Ishikawa (cell line): ENCODE results near the gene COPE.
A peak's percentile ranks its signal among the peaks of the same experiment; 100 is the strongest.

ENCODE experiments used
- CEBPB ChIP-seq: IDR thresholded peaks from 2 replicates; pipeline ENCODE4 v1.6.1; 2012
- CREB1 ChIP-seq: IDR thresholded peaks from 2 replicates; pipeline ENCODE4 v1.6.1; 2012; ENCODE audit warnings: low read depth
- EGR1 ChIP-seq: IDR thresholded peaks from 2 replicates; pipeline ENCODE4 v1.6.1; 2012
- EP300 ChIP-seq: IDR thresholded peaks from 2 replicates; pipeline ENCODE4 v1.6.1; 2012; ENCODE audit warnings: borderline replicate concordance
- FOXM1 ChIP-seq: IDR thresholded peaks from 2 replicates; pipeline ENCODE4 v1.6.1; 2012; ENCODE audit warnings: low read depth, borderline replicate concordance
- NFIC ChIP-seq: IDR thresholded peaks from 2 replicates; pipeline ENCODE4 v1.6.1; 2012
- RAD21 ChIP-seq: IDR thresholded peaks from 2 replicates; pipeline ENCODE4 v1.6.1; 2012; ENCODE audit warnings: low read depth
- TAF1 ChIP-seq: IDR thresholded peaks from 2 replicates; pipeline ENCODE4 v1.6.1; 2012; ENCODE audit warnings: low read depth, mild to moderate bottlenecking
- TCF12 ChIP-seq: IDR thresholded peaks from 2 replicates; pipeline ENCODE4 v1.6.1; 2012; ENCODE audit warnings: low read depth
- TEAD4 ChIP-seq: IDR thresholded peaks from 2 replicates; pipeline ENCODE4 v1.6.1; 2012
- YY1 ChIP-seq: IDR thresholded peaks from 2 replicates; pipeline ENCODE4 v1.6.1; 2012; ENCODE audit warnings: low read depth
- ZBTB7A ChIP-seq: IDR thresholded peaks from 2 replicates; pipeline ENCODE4 v1.6.1; 2012; ENCODE audit warnings: low read depth
- TF ChIP-seq, protein P1 (sequence below): IDR thresholded peaks from 2 replicates; pipeline ENCODE4 v1.6.1; 2012
- TF ChIP-seq, protein P2 (sequence below): IDR thresholded peaks from 2 replicates; pipeline ENCODE4 v1.6.1; 2012; ENCODE audit warnings: low read depth, mild to moderate bottlenecking
- TF ChIP-seq, protein P3 (sequence below): IDR thresholded peaks from 2 replicates; pipeline ENCODE4 v1.6.1; 2012

Gene COPE

DNA sequence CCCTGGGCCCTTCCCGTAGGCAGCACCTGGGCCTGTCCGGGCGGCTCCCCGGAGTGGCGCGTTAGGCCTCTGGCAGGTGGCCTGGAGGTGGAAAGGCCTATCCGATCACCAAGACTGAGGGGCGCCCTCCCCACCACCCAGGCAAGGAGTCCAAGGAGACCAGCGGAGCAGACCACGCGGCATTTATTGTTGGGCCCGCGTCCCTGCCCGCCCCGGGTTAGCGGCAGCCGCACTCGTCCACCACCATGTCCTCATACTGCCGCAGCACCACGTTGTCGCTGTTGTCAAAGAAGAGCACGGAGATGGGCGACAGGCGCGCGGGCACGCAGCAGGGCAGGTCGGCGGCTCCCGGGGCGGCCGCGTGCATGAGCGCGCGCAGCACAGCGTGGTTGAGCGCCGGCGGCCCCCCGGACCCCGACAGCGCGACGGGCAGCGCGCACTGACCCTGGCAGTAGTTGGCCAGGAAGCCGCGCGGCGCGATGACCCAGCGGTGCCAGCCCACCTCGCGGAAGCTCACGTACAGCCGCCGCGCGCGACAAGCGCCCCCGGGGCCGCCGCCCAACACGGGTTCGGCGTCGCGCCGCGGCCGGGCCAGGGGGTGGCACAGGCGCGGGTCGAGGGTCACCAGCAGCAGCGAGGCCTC is 50.7 kb downstream of the COPE start:
- TF ChIP-seq, protein P1, sequence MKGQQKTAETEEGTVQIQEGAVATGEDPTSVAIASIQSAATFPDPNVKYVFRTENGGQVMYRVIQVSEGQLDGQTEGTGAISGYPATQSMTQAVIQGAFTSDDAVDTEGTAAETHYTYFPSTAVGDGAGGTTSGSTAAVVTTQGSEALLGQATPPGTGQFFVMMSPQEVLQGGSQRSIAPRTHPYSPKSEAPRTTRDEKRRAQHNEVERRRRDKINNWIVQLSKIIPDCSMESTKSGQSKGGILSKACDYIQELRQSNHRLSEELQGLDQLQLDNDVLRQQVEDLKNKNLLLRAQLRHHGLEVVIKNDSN: no peak
- TF ChIP-seq FOXM1 (no peak), CREB1 (no peak), ZBTB7A (no peak), NFIC (no peak), EGR1 (no peak), TCF12 (no peak), RAD21 (no peak), TEAD4 (no peak), CEBPB (no peak), EP300 (no peak), YY1 (no peak)
- TF ChIP-seq, protein P2, sequence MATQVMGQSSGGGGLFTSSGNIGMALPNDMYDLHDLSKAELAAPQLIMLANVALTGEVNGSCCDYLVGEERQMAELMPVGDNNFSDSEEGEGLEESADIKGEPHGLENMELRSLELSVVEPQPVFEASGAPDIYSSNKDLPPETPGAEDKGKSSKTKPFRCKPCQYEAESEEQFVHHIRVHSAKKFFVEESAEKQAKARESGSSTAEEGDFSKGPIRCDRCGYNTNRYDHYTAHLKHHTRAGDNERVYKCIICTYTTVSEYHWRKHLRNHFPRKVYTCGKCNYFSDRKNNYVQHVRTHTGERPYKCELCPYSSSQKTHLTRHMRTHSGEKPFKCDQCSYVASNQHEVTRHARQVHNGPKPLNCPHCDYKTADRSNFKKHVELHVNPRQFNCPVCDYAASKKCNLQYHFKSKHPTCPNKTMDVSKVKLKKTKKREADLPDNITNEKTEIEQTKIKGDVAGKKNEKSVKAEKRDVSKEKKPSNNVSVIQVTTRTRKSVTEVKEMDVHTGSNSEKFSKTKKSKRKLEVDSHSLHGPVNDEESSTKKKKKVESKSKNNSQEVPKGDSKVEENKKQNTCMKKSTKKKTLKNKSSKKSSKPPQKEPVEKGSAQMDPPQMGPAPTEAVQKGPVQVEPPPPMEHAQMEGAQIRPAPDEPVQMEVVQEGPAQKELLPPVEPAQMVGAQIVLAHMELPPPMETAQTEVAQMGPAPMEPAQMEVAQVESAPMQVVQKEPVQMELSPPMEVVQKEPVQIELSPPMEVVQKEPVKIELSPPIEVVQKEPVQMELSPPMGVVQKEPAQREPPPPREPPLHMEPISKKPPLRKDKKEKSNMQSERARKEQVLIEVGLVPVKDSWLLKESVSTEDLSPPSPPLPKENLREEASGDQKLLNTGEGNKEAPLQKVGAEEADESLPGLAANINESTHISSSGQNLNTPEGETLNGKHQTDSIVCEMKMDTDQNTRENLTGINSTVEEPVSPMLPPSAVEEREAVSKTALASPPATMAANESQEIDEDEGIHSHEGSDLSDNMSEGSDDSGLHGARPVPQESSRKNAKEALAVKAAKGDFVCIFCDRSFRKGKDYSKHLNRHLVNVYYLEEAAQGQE: no peak
- TF ChIP-seq, protein P3, sequence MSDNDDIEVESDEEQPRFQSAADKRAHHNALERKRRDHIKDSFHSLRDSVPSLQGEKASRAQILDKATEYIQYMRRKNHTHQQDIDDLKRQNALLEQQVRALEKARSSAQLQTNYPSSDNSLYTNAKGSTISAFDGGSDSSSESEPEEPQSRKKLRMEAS: no peak

DNA sequence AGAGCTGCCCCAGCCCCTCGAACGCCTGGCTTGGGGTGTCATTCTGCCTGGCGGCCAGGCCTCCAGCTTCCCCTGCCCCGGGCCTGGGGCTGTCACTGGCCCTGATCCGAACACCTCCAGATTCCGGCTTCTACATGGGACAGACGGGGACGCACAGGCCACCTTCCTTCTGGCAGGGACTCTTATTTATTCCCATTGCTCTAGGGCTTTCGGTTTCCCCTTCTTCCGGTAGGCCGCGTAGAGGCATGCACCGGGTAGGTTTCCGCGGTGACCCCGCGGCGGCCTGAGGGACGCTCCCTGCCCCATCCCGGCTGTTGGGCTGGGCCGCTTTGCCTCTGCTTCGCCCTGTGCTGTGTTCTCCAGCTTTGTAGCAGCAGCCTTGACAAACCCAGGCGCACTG is 51.4 kb downstream of the COPE start:
- no peak for TF ChIP-seq TEAD4
- no peak for TF ChIP-seq ZBTB7A
- TF ChIP-seq, protein P2: no peak
- TF ChIP-seq TAF1: no peak
- no peak for TF ChIP-seq EGR1
- no peak for TF ChIP-seq CEBPB
- no peak for TF ChIP-seq RAD21
- TF ChIP-seq YY1: no peak
- TF ChIP-seq EP300: no peak
- TF ChIP-seq, protein P3: no peak
- TF ChIP-seq TCF12: no peak
- TF ChIP-seq CREB1: no peak
- TF ChIP-seq FOXM1: no peak
- no peak for TF ChIP-seq NFIC

DNA sequence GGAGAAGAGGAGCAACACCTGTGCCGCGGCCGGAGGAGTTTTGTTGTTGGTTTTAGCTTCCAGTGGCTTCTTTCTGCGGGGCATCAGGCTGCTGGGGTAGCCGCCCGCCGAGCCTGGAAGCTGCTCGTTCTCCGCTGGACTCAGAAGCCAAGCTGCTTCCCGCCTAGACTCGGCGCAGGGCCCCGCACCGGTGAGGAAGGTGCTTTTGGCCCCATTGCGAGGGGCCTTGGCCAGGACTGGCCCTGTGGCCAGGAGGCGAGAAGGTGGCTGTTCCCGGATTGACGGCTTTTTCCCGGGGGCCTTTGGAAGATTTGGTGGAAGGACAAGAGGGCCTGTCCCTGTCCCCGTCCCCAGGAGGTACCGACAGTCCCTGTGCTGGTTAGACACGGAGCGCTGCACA is 52.0 kb downstream of the COPE start:
- no peak for TF ChIP-seq TAF1
- TF ChIP-seq TEAD4: no peak
- TF ChIP-seq CREB1: no peak
- TF ChIP-seq TCF12: no peak

DNA sequence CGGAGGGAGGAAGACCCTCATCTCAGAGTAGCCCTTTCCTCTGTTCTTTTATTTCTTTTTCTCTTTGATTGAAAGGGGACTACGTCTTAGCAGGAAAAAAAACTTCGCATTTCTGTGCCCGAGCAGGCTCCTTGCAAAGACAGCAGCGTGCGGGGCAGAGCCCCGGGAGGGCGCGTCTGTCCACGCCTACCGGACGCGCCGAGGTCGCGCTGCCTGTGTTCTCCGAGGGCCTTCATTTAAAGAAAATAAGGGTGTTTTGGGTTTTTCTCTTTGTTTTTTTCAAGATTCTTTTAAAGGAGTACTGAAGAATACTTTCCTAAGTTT is 52.4 kb downstream of the COPE start:
- TF ChIP-seq TCF12 (no peak), YY1 (no peak), RAD21 (no peak), ZBTB7A (0 out of 2 replicates have a peak, but pooled peaks have one; percentile 6)
- TF ChIP-seq, protein P3: no peak

DNA sequence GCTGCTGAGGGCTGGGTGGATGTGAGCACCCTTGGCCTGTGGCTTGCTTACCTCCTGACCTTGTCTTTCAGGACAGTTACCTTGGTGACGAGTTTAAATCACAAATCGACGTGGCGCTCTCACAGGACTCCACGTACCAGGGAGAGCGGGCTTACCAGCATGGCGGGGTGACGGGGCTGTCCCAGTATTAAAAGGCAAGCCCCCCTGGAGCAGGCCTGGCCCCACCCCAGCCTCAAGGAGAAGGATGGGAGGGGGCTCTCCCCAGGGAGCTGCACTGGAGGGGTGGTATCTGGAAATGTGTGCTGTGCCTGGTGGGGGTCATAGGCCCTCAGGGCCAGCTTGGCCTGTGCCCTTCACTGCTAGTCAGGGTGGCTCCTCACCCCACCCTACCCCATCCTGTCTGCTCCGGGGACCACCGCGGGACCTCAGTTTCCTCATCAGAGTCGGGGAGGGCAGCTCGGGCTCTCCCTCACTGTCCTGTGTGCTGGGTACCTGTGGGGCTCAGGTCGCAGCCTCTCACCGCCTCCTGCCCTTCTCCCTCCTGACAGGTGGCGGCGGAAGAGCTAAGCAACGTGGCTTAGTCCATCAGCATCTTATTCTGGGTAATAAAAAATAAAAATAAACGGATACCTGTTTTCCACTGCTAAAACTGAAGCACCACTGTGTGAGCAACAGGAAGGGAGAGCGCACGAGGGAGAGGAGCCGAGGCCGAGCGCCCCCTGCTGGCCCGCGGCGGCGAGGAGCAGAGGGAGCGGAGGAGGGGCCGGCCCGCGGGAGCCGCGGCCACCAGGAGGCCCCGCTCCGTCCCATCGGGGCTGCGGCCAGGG is 53.0 kb downstream of the COPE start:
- TF ChIP-seq, protein P2: no peak
- TF ChIP-seq TCF12: no peak; the same call in 1 of the 2 replicates
- no peak for TF ChIP-seq CREB1
- TF ChIP-seq YY1: no peak
- TF ChIP-seq, protein P1: no peak
- TF ChIP-seq NFIC: no peak
- peak; percentile 58 for TF ChIP-seq RAD21
- TF ChIP-seq EP300: no peak
- TF ChIP-seq, protein P3: peak; percentile 42; the same call in 1 of the 2 replicates
- no peak for TF ChIP-seq FOXM1
- TF ChIP-seq ZBTB7A: 0 out of 2 replicates have a peak, but pooled peaks have one; percentile 25
